Vagina (tissue), 2 donors: Measurements from ENCODE around the gene HCK.

ENCODE experiments used
- CTCF ChIP-seq, 3 experiments: fragments of 450-650 bp in 2 of 3; fragments of 200-600 bp in 1 of 3; sonication (generic) in 1 of 3; IDR thresholded peaks; one replicate each; pipeline ENCODE4 v1.5.1; 2017 to 2019; ENCODE audit warnings: antibody characterized with exemption in 3 of 3, mild to moderate bottlenecking in 2 of 3, moderate library complexity in 2 of 3
- POLR2A ChIP-seq, 2 donors: fragments of 450-650 bp; IDR thresholded peaks; one replicate each; pipeline ENCODE4 v1.6.1; 2017; ENCODE audit warnings: antibody characterized with exemption in 2 of 2, mild to moderate bottlenecking in 2 of 2, moderate library complexity in 2 of 2

- TF ChIP-seq CTCF (IDR thresholded peaks at IDR 0.05) = no peak
- TF ChIP-seq POLR2A (IDR thresholded peaks at IDR 0.05) = no peak
Observed at GRCh38 chr20:32132911-32133549, 81.0 kb downstream of the HCK start.
